Hematopoietic multipotent progenitor cell treated with erythropoietin and hydrocortisone succinate and interleukin-3 and kit ligand, for 4 days (in vitro differentiated cells): ENCODE results near the gene SYTL5.

Experiments used
- DNase-seq: peaks from one replicate; pipeline ENCODE4 v3.0.0-alpha.2; 2015

The SYTL5 gene

DNA sequence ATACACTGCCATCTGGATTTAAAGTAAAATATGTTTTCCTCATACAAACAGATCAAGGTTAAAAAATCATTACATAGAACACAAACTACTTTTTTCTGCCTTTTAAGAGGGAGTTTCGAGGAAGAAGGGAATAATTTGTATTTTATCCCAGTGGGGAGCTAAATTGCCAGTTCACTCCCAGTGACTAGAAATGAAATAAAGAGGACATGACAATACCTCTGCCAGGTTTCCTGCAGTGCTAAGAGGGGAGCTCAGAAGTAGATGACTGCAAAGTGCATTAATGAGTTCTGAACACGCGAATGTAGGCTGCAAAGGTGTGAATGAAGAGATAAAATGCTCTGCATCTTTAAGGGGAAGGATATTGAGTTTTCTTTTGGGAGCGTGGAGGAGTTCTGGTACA lies 144.6 kb downstream of the SYTL5 start:
- DNase-seq: no peak

- no peak for DNase-seq
These were observed 145.1 kb downstream of the SYTL5 start for GRCh38 chrX:38151441-38151840.

- DNase-seq: no peak
These were observed 148.0 kb downstream of the SYTL5 start for GRCh38 chrX:38154340-38154739.

DNA sequence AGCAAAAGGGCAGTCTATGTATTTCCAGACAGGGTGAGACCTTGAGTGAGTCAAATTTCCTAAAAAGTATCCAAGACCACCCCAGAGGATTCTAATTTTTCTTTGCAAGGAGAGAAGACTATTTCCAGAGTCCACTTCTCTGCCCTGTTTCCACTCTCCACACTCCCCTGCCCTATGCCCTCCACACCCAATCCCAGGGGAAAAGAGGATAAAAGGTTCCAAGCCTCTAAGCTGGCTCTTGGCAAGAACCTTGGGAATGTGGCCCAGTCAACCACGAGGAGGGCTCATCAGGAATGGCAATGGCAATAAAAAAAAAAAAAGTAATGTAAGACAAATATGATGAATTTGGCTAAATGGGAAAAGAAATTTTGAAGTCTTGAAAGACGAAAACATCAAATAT lies 148.5 kb downstream of the SYTL5 start:
- DNase-seq: no peak

DNA sequence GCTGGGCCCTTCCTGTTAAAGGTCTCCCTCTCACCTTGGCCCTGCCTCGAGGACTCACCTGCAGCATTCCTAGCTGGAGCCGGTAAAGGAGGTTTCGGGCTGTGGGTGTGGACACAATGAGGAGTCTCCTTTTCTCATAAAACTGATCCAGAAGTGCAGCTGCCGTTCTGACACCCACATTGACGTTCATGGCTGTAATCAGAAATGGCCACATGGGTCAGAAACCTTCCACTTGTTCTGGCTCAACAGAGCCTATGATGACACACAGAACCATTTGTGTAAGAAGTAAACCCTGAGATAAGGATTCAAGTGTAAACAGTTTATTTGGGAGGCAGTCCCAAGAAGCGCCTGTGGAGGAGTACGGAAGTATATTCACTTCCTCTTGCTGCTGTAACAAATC lies 150.5 kb downstream of the SYTL5 start:
- no peak for DNase-seq

DNA sequence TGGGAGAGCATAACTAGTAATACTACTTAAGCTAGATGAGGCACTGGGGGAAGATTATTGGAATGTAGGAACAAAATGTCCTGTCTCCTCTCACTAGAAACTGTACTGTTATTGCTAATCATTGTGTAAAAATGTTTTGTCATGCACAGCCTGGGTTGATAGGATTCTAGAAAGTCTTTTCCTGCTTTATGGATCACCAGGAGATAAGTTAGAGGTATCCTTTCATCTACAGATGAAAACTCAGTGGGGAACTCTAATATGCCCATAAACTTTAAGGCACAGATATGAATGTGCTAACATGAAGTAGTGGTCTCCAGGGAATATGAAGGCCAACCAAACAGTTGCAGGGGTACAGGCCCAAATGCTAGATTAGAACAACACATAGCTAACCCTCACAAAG lies 156.8 kb downstream of the SYTL5 start:
- DNase-seq: no peak

GRCh38 chrX:38165023-38165422 lies 158.7 kb downstream of the SYTL5 start:
- DNase-seq: no peak

DNA sequence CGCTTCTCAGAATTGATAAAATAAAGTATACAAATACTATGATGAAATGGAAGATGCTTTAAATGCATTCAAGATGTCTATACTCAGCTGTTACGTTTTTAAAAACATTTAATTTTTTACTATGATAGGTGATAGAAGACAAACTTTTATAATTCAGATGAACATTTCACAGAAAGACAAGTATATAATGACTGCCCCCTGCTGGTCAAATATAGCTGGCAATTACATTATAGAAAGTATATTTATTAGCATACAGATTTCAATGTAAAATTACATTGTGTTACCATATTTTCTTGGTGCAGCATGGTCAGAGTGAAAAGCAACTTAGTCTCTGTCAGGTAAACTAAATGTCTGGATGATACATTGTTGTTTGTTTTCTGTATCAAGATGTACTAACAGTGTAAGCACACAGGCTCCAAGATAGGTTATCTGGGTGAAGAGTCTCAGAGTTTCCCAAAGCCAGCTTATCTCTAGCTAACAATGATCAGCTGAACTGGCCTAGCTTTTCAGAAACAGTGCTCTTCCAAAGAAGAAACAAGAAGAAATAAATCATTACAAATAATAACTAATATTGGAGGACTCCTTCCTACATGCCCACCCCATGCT lies 160.2 kb downstream of the SYTL5 start:
- peak; percentile 59 for DNase-seq

DNA sequence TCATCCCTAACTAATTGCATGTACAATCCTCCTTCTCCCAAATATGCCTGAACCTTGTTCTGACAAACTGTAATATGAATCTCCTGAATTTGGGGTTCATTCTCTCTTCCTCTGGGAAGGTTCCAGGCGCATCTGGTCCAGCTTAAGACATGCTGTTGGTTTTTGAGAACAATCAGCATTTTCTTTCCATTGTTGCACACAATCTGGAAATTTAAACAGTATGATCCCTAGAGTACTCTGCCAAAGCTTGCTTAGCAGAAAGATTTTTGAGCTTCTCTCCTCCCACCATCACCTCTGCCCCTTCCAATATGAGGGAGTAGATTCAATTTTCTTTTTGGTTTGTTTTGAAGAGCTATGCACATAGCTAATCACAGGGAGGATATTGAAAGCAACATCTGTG lies 164.2 kb downstream of the SYTL5 start:
- DNase-seq: no peak

- no peak for DNase-seq
These were observed 166.2 kb downstream of the SYTL5 start for GRCh38 chrX:38172596-38172995.

GRCh38 chrX:38175139-38175538 lies 168.8 kb downstream of the SYTL5 start:
- DNase-seq: peak; percentile 13

DNA sequence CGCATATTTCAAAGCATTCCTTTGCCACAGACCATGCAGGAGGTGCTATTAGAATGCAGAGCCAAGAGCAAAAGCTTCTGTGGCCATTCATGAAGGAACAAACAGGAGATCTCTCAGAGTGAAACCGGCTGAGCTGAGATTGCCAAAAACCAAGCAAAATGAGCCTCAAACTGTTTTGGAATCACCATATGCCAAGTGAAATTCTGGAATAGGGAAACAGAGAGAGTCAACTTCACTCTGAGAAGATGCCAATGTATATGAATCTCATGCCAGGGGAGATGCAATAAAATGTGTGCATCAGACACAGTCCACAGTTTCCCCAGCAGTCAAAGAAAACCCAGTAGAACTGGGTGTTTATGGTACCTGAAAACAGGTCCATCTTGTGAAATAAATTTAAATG lies 172.0 kb downstream of the SYTL5 start:
- DNase-seq: no peak
